Endodermal cell (in vitro differentiated cells): ENCODE results near the gene OS9. TPM values are rescaled to one million over a fixed set of nuclear protein-coding genes. Genes with fewer than 3 reads are reported as not detected.

ENCODE experiments used
- DNase-seq: peaks from one replicate; pipeline ENCODE4 v3.0.0-alpha.2; 2017
- H3K27ac ChIP-seq: 2 replicates; pipeline ENCODE4 v1.5.1; 2013; ENCODE audit warnings: mild to moderate bottlenecking, low read depth, low read length, moderate library complexity
- H3K27me3 ChIP-seq: 2 replicates; pipeline ENCODE4 v1.6.1; 2013; ENCODE audit warnings: mild to moderate bottlenecking, low read length, moderate library complexity; ENCODE audit not compliant: insufficient read depth, control insufficient read depth, poor library complexity, severe bottlenecking
- H3K36me3 ChIP-seq: 2 replicates; pipeline ENCODE4 v1.7.0; 2013; ENCODE audit warnings: mild to moderate bottlenecking, low read length, moderate library complexity; ENCODE audit not compliant: control insufficient read depth, insufficient read depth
- H3K4me1 ChIP-seq: one replicate; pipeline ENCODE4 v1.7.0; 2013; ENCODE audit warnings: low read length; ENCODE audit not compliant: control insufficient read depth, insufficient read depth
- H3K4me3 ChIP-seq: 2 replicates; pipeline ENCODE4 v1.5.1; 2013; ENCODE audit warnings: mild to moderate bottlenecking, low read length, moderate library complexity
- H3K9ac ChIP-seq: 2 replicates; pipeline ENCODE4 v1.6.1; 2013; ENCODE audit warnings: mild to moderate bottlenecking, low read length, moderate library complexity; ENCODE audit not compliant: poor library complexity, severe bottlenecking; ENCODE audit errors: extremely low read depth
- H3K9me3 ChIP-seq: 2 replicates; pipeline ENCODE4 v1.6.1; 2013; ENCODE audit warnings: mild to moderate bottlenecking, low read length, moderate library complexity; ENCODE audit not compliant: control insufficient read depth
- H3K27ac Mint-ChIP-seq: 2 replicates; pipeline ENCODE4 v1.8.0; 2020; ENCODE audit warnings: mixed read lengths
- H3K27me3 Mint-ChIP-seq: 2 replicates; pipeline ENCODE4 v1.8.0; 2021; ENCODE audit warnings: mild to moderate bottlenecking, mixed read lengths; ENCODE audit not compliant: insufficient read depth
- H3K36me3 Mint-ChIP-seq: 2 replicates; pipeline ENCODE4 v1.8.0; 2020; ENCODE audit warnings: low read depth, mixed read lengths
- H3K4me1 Mint-ChIP-seq: 2 replicates; pipeline ENCODE4 v1.8.0; 2020; ENCODE audit warnings: mixed read lengths
- H3K4me3 Mint-ChIP-seq: 2 replicates; pipeline ENCODE4 v1.8.0; 2020; ENCODE audit warnings: mild to moderate bottlenecking, moderate library complexity, mixed read lengths
- H3K9me3 Mint-ChIP-seq: 2 replicates; pipeline ENCODE4 v1.8.0; 2020; ENCODE audit warnings: mild to moderate bottlenecking, mixed read lengths
- WGBS, 2 experiments: methylation state at CpG; one replicate each; pipeline versions ENCODE4 v1.1.5 to v1.1.7; 2013; ENCODE audit warnings: missing lambda C conversion rate in 2 of 2, mixed read lengths in 1 of 2; ENCODE audit not compliant: insufficient coverage in 1 of 2, insufficient read length in 1 of 2; 5-methylcytosine and 5-hydroxymethylcytosine counted together
- total RNA-seq, 2 donors: library from RNA; stranded (reverse); fragmentation: NEBNext Ultra II Directional in 1 of 2; extraction: Animal tissue kit (Norgen Biotek cat#: 25700) in 1 of 2; gene quantifications; 2 replicates in 1 of 2; 3 replicates in 1 of 2; pipeline ENCODE4 v1.2.1, GENCODE V29; 2021
- TF ChIP-seq, protein P1 (sequence below): fragments of 200-600 bp; sonication (generic); conservative IDR thresholded peaks from 2 replicates; pipeline ENCODE4 v1.5.0; 2021; ENCODE audit warnings: antibody characterized with exemption, mild to moderate bottlenecking

OS9 gene
- total RNA-seq, 2 donors from 2014 or later, result 108 to 142 TPM

DNA sequence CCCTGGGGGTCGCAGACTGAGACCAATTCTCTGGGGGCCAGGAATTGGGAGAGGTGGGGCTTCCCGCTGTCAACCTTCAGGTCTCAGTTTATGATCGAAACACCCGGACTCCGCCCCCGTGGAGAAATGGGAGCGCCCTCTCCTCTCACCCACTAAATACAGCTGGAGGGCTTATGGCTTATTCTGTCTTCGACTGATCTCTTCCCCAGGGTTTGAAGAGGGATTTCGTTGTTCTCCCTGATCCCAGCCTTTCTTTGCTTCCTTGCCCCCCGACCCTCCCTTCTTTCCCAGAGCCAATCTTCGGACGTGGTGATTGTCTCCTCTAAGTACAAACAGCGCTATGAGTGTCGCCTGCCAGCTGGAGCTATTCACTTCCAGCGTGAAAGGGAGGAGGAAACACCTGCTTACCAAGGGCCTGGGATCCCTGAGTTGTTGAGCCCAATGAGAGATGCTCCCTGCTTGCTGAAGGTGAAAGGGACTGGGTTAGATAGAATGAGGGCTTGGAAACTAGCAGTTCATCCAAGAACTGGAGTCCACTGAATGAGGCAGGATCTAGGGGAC lies 607 bp downstream of the OS9 start:
- DNase-seq, result peak; percentile 59
- Mint-ChIP-seq H3K36me3 (peaks cover 33% of the 10 kb centered on the region), H3K4me1 (no peaks in the 10 kb centered on the region), H3K27ac (no peak overlapping the region), H3K27me3 (peaks cover 21% of the 10 kb centered on the region), H3K9me3 (peaks cover 1% of the 10 kb centered on the region), H3K4me3 (no peak overlapping the region)
- no peaks in the 10 kb centered on the region for H3K4me1 ChIP-seq
- WGBS, 2 experiments, result 0 to 4% methylated on average over 1 to 15 of the region's 15 CpGs
- peak overlapping the region; percentile 91 for H3K4me3 ChIP-seq
- no peaks in the 10 kb centered on the region for H3K27me3 ChIP-seq
- H3K9me3 ChIP-seq, result peaks cover 6% of the 10 kb centered on the region
- H3K27ac ChIP-seq, result no peak overlapping the region
- peak overlapping the region; percentile 76 for H3K9ac ChIP-seq
- H3K36me3 ChIP-seq, result peaks cover 42% of the 10 kb centered on the region
- TF ChIP-seq, protein P1, sequence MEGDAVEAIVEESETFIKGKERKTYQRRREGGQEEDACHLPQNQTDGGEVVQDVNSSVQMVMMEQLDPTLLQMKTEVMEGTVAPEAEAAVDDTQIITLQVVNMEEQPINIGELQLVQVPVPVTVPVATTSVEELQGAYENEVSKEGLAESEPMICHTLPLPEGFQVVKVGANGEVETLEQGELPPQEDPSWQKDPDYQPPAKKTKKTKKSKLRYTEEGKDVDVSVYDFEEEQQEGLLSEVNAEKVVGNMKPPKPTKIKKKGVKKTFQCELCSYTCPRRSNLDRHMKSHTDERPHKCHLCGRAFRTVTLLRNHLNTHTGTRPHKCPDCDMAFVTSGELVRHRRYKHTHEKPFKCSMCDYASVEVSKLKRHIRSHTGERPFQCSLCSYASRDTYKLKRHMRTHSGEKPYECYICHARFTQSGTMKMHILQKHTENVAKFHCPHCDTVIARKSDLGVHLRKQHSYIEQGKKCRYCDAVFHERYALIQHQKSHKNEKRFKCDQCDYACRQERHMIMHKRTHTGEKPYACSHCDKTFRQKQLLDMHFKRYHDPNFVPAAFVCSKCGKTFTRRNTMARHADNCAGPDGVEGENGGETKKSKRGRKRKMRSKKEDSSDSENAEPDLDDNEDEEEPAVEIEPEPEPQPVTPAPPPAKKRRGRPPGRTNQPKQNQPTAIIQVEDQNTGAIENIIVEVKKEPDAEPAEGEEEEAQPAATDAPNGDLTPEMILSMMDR, result no peak

DNA sequence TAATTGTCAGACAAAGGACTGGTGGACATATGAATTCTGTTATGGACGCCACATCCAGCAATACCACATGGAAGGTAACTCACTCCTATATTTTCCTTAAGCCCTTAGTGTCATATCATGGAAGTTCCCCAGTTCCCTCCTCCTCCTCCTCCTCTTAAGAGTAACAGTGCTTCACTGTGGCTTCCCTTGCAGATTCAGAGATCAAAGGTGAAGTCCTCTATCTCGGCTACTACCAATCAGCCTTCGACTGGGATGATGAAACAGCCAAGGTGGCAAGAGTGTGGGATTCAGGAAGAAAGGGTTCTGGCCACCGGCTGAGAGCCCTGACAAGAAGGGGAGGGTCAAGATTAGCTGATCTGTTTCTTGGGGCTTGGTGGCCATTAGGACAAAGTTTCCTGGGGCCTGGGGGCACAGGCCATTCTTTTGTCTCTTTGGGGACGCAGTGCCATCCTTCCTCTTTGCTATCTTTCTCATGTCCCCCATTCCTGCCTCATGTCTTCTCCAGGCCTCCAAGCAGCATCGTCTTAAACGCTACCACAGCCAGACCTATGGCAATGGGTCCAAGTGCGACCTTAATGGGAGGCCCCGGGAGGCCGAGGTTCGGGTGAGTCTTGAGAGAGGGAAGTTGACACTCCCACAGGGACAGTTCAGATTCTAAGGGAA lies 2.0 kb downstream of the OS9 start:
- TF ChIP-seq, protein P1, result no peak
- Mint-ChIP-seq H3K4me1 (no peaks in the 10 kb centered on the region), H3K36me3 (peaks cover 37% of the 10 kb centered on the region), H3K9me3 (peaks cover 1% of the 10 kb centered on the region), H3K4me3 (no peak overlapping the region), H3K27ac (no peak overlapping the region), H3K27me3 (peaks cover 11% of the 10 kb centered on the region)
- Histone ChIP-seq H3K36me3 (peaks cover 42% of the 10 kb centered on the region), H3K4me1 (no peaks in the 10 kb centered on the region), H3K27me3 (no peaks in the 10 kb centered on the region), H3K4me3 (no peak overlapping the region), H3K9ac (no peak overlapping the region), H3K27ac (no peak overlapping the region), H3K9me3 (peaks cover 6% of the 10 kb centered on the region)
- no peak for DNase-seq
- WGBS, 2 experiments, result 94 to 95% methylated on average over 9 to 11 of the region's 11 CpGs

DNA sequence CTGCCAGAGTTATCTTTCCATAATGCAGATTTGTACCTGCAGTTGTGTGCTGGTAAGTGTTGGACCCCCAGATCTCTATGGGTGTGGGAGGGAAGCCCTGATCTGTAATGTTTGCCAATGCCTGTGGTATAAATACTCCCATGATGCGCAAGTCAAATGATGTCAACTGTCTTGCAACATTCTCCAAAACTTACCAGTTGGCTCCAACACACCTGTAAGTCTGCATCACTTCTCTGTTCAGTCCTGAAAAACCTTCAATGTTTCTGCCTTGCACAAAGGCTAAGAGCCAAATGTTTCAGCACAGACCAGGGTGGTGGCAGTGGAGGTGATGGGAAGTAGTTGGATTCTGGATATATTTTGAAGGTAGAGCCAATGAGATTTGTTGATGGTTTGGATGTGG lies 3.1 kb downstream of the OS9 start:
- peaks cover 4% of the 10 kb centered on the region for H3K27me3 Mint-ChIP-seq
- TF ChIP-seq, protein P1, result no peak
- no peak overlapping the region for H3K4me3 Mint-ChIP-seq
- H3K36me3 ChIP-seq, result peaks cover 46% of the 10 kb centered on the region
- H3K4me1 Mint-ChIP-seq, result no peaks in the 10 kb centered on the region
- peaks cover 42% of the 10 kb centered on the region for H3K36me3 Mint-ChIP-seq
- H3K27ac Mint-ChIP-seq, result no peak overlapping the region
- DNase-seq, result no peak
- H3K9me3 Mint-ChIP-seq, result no peaks in the 10 kb centered on the region
- H3K9ac ChIP-seq, result no peak overlapping the region
- H3K27me3 ChIP-seq, result no peaks in the 10 kb centered on the region
- 100% methylated on average over 1 of the region's 1 CpG for WGBS, 2 experiments
- H3K9me3 ChIP-seq, result peaks cover under 1% of the 10 kb centered on the region
- no peaks in the 10 kb centered on the region for H3K4me1 ChIP-seq
- no peak overlapping the region for H3K4me3 ChIP-seq
- no peak overlapping the region for H3K27ac ChIP-seq
